ENCODE data around the gene GPBP1L1. TPM values are rescaled to one million over a fixed set of nuclear protein-coding genes. Genes with fewer than 3 reads are reported as not detected.
"Not testable (repeated sequence)": the region's sequence is repeated elsewhere in the genome, so short reads cannot be mapped to it uniquely, and the experiment has no call there.

GPBP1L1 gene
- total RNA-seq (2014; rRNA removed), result 110 and 116 TPM in 2 replicates
- polyA plus RNA-seq (2012), result 24.6 TPM

DNA sequence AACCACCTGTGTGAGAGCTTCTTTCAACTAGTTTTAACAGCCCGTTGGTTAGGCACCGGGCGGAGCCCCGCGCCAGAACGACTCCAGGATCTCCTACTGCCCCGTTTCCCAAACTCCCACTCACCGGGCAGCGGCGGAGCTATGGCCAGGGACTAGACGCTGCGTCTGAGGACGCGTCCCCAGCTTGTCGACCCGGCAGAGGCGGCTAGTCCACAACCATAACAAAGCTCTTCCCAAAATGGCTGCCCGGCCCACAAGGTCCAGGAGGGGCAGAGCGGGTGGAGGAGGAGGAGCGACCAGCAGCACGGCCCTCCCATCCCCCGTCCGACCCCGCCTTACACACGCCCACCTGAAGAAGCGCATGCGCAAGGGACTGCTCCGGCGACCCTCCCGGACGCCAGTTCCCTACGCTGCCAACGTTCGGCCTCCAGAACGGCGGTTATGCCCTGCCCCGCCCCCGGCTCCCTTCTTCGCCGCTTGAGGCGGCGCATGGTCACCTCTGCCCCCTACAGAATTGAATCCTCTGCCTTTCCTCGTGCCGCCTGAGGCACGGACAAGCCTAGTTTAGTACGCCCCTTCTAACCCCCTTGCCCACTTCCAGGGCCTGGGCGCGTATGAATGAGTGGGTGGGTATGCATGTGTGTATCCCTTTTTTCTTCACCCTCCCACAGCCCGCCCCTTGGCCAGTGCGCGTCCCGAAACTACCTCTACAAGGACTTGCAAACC lies at the start of gene GPBP1L1:
TSS of gene GPBP1L1 (minus strand) at position 246 of the 726 bp plus-strand sequence. CDS start 27,446 bp downstream, outside the sequence.
- peak; percentile 94 for DNase-seq (ENCODE audit: low read depth)

DNA sequence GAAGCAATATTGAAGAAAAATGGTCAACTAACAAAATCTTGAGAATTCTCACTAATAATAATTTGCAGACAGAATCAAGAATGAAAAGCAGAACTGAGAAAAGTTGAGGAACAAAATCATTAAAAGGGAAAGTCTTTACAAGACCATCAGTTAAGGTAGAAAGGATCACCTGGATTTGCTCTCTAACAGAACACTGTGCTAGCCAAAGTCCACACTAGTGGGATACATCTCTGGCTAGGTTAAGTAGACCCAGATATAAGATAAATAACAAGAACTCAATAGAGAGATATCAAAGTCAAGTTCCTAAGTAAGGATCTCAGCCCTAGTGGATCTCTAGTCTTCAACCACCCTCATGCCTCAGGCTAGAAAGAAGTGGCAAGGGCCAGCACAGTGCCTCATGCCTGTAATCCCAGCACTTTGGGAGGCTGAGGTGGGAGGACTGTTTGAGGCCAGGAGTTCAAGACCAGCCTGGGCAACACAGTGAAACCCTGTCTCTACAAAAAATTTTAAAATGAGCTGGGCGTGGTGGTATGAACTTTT lies 44.5 kb upstream of the GPBP1L1 start:
- no peak for DNase-seq (ENCODE audit: low read depth)

DNA sequence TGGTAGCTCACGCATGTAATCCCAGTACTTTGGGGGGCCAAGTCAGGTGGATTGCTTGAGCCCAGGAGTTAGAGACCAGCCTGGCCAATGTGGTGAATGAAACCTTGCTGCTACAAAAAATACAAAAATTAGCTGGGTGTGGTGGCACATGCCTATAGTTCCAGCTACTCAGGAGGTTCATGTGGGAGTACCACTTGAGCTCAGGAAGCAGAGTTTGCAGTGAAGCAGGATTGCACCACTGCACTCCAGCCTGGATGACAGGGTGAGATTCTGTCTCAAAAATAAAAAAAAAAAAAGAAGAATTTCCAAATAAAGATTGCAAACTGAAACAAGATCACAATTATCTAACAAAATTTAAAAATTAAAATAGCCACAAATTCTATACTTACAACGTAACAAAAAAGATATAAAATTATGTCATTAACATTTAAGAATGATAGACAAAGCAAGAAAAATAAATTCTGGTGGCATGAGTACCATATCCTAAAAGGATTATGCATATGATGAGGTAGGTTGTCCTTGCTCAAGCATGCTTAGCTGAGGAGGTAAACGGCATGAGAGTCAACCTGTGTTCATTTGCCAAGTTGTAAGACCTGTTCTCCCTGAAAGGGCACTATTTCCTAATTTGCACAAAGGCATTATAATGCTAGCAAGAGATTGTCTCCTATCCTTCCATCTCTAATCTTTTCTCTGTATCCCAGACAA lies 43.9 kb upstream of the GPBP1L1 start:
- DNase-seq (ENCODE audit: low read depth), result no peak

DNA sequence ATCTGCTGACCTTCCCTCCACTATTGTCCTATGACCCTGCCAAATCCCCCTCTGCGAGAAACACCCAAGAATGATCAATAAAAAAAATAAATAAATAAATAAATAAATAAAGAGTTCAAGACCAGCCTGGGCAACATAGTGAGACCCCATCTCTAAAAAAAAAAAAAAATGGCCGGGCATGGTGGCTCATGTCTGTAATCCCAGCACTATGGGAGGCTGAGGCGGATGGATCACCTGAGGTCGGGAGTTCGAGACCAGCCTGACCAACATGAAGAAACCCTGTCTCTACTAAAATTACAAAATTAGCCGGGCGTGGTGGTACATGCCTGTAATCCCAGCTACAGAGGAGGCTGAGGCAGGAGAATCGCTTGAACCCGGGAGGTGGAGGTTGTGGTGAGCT lies 39.7 kb upstream of the GPBP1L1 start:
- not testable (repeated sequence) for DNase-seq (ENCODE audit: low read depth)

DNA sequence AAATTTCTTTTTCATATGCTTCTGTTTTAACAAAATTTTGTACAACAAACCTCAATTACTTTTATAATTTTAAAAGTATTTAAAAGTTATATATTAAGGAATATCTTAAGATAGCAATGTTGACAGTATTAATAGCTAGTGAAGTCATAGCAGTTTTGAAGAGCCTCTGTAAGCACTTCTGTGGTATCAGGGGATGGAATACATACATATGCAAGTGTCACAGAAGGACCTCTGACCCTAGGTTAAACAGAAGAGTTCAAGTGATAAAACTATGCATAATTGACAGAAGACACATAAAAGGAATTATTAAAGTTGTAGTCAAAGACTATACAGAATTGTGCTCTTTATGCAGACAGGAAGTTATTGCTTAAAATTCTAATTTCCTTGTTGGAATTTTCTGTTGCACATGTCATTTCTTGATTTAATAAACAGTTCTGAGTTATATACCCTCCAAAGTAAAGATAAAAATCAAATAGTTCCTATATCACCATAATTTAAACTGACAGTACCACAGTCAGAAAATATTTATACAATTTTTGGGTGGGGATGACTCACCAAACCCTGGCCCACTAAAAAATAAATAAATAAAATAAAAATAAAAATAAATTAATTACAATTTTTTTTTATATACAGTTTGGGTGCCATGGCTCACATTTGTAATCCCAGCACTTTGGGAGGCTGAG lies 37.1 kb upstream of the GPBP1L1 start:
- DNase-seq (ENCODE audit: low read depth), result no peak

DNA sequence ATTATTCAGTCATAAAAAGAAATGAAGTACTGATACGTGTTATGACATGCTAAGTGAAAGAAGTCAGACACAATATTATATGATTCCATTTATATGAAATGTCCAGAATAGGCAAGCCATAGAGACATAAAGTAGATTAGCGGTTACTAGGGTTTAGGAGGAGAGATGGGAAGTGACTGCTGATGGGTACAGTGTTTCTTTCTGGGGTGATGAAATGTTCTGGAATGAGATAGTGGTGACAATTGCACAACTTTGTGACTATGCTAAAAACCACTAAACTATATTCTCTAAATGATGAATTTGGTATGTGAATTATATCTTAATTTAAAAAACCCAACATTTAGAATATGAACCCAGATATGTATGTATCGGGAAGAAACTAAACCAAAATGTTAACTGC lies 36.5 kb upstream of the GPBP1L1 start:
- DNase-seq (ENCODE audit: low read depth), result peak; percentile 51

- peak; percentile 61 for DNase-seq (ENCODE audit: low read depth)
These were observed 34.9 kb upstream of the GPBP1L1 start for GRCh38 chr1:45721207-45721606.

GRCh38 chr1:45718289-45718688 lies 32.0 kb upstream of the GPBP1L1 start:
- no peak for DNase-seq (ENCODE audit: low read depth)

DNA sequence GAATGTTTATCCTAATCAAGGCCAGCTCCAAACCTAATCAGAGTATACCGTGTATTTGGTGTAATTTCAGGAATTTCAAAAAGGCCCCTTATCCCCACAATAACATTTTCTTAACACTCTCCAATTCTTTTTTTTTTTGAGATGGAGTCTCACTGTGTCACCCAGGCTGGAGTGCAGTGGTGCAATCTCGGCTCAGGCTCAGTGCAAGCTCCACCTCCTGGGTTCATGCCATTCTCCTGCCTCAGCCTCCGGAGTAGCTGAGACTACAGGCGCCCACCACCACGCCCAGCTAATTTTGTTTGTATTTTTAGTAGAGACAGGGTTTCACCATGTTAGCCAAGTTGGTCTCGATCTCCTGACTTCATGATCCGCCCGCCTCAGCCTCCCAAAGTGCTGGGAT lies 31.1 kb upstream of the GPBP1L1 start:
- peak; percentile 9 for DNase-seq (ENCODE audit: low read depth)

GRCh38 chr1:45716700-45717099 lies 30.4 kb upstream of the GPBP1L1 start:
- no peak for DNase-seq (ENCODE audit: low read depth)

GRCh38 chr1:45713711-45714110 lies 27.4 kb upstream of the GPBP1L1 start:
- DNase-seq (ENCODE audit: low read depth), result no peak

GRCh38 chr1:45704637-45705036 lies 18.3 kb upstream of the GPBP1L1 start:
- no peak for DNase-seq (ENCODE audit: low read depth)

DNA sequence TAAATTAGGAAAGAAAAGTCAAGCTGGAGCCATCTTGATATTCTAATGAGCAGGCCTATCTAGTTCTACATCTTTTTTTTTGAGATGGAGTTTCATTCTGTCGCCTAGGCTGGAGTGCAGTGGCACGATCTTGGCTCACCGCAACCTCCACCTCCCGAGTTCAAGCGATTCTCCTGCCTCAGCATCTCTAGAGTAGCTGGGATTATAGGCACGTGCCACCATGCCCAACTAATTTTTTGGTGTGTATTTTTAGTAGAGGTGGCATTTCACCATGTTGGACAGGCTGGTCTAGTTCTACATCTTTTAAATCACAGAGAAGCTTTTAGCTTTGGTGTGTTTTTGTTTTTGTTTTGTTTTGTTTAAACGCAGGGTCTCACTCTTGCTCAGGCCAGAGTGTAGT lies 8.5 kb upstream of the GPBP1L1 start:
- no peak for DNase-seq (ENCODE audit: low read depth)

GRCh38 chr1:45693811-45694210 lies 7.5 kb upstream of the GPBP1L1 start:
- not testable (repeated sequence) for DNase-seq (ENCODE audit: low read depth)

GRCh38 chr1:45687754-45688740 lies 1.7 kb upstream of the GPBP1L1 start, which contains the start of gene TMEM69:
TMEM69 (plus strand) TSS chr1:45688181; CDS start chr1:45691069, 2,888 bp downstream.
- peak; percentile 89 for DNase-seq (ENCODE audit: low read depth)

- peak; percentile 98 for DNase-seq (ENCODE audit: low read depth)
These were observed 851 bp upstream of the GPBP1L1 start for GRCh38 chr1:45687014-45687753.

DNA sequence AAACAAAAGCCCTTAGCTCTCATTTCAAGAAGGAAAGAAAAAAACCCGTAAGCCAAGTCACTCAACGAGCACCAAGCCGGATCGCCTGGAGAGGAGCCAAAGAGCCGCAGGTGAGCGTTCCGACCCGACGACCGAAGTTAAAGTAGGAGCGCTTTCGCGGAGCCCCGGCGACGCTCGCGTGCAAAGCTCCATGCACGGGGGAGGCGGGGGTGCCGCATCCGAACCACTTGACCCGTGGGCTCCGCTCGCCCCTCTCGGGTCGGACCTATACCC lies 382 bp downstream of the GPBP1L1 start:
- peak; percentile 15 for DNase-seq (ENCODE audit: low read depth)

DNA sequence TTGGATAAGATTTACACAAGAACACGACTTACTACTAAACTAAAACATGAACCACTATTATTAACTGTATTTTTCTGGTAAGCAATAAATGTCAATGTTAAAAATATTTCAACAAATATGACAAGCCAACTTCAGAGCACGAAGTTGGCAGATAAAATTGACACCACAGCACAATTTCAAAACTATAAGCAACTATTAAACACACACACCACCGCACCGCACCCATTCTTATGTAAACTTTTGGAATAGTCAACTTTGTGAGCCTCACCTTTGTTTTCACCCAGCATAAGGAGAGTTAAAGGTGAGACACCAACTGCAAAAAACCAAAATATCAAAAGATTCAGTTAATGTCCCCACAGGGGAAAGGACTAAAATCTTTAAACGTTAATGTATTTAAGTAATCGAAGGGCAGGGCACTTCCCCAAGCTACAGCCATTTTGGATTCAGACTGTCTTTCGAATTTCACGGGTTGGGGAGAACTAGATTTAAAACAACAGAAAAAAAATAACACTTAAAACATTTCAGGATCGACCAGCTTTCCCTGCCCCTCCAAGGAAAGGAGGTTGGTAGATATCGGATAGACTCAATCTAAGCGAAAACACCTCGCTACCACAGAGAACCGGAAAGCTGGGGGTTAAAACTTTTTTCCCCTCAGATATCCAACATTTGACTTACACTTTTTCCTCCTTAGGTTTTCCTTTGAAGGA lies 872 bp downstream of the GPBP1L1 start:
- peak; percentile 3 for DNase-seq (ENCODE audit: low read depth)

- no peak for DNase-seq (ENCODE audit: low read depth)
These were observed 1.9 kb downstream of the GPBP1L1 start for GRCh38 chr1:45684402-45684801.

DNA sequence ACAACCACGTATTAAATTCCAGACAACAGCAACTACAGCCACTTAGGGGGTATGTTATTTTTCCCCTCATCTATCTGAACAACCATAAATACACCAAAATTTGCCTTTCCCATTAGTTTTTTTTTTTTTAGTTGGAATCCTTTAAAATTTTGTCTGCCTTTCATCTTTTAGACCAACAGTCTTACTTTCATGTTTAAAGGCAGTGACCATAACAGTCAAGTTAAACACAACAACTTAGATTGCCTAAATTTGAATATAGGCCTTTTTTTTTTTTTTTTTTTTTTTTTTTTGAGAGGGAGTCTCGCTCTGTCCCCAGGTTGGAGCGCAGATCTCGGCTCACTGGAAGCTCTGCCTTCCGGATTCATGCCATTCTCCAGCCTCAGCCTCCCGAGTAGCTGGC lies 3.4 kb downstream of the GPBP1L1 start:
- DNase-seq (ENCODE audit: low read depth), result no peak
